Lower leg skin (tissue), 3 donors: ENCODE results near the gene CASK.

Experiments
- POLR2A ChIP-seq, 2 donors: fragments of 450-650 bp; IDR thresholded peaks; one replicate each; pipeline ENCODE4 v1.6.1; 2016 to 2017; ENCODE audit warnings: antibody characterized with exemption in 2 of 2, mild to moderate bottlenecking in 1 of 2, moderate library complexity in 1 of 2
- TF ChIP-seq, protein P1 (sequence below), 3 donors: fragments of 450-650 bp; IDR thresholded peaks; one replicate each; pipeline ENCODE4 v1.5.1; 2016; ENCODE audit warnings: antibody characterized with exemption in 3 of 3, mild to moderate bottlenecking in 3 of 3, moderate library complexity in 2 of 3

DNA sequence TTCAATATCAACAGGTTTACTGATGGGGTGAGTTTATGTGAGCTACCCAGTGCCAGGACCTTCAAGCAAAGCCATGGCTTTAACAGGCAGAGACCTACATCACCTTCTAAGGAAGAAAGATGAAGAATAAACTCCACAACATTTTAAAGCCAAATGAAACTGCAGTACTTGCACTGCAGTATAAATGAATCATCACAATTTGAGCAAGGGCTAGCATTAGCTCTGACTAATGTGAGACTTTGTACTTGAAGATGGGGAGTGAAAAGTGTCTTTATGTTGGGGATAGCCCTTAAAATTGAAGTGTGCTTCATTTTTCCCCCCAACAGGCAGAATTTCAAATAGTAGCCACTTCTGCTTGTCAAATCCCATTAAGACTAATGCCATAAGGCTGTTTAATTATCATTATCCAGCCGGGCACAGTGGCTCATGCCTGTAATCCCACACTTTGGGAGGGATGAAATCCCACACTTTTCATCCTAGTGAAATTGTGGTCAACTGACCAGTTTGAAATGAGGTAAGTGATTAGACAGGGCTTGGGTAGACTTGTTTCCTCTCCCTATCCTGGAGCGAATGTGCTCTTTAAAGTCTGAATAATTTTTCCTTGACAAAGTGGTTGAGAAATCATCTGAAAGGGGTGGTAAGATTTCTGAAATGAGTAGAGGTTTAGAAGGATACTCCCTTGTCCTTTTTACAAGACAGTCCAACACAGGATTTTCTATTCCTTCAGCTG, 261.8 kb downstream of the CASK start:
- TF ChIP-seq, protein P1, sequence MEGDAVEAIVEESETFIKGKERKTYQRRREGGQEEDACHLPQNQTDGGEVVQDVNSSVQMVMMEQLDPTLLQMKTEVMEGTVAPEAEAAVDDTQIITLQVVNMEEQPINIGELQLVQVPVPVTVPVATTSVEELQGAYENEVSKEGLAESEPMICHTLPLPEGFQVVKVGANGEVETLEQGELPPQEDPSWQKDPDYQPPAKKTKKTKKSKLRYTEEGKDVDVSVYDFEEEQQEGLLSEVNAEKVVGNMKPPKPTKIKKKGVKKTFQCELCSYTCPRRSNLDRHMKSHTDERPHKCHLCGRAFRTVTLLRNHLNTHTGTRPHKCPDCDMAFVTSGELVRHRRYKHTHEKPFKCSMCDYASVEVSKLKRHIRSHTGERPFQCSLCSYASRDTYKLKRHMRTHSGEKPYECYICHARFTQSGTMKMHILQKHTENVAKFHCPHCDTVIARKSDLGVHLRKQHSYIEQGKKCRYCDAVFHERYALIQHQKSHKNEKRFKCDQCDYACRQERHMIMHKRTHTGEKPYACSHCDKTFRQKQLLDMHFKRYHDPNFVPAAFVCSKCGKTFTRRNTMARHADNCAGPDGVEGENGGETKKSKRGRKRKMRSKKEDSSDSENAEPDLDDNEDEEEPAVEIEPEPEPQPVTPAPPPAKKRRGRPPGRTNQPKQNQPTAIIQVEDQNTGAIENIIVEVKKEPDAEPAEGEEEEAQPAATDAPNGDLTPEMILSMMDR (IDR thresholded peaks at IDR 0.05), result no peak
- no peak for TF ChIP-seq POLR2A (IDR thresholded peaks at IDR 0.05)
